Vagina (tissue), 2 donors: ENCODE data around the gene NPC1. TPM values are rescaled to one million over a fixed set of nuclear protein-coding genes. Genes with fewer than 3 reads are reported as not detected.

Experiments
- DNase-seq, 2 donors: peaks; one replicate each; pipeline ENCODE4 v3.0.0-alpha.2; 2017; ENCODE audit errors: extremely low spot score in 2 of 2
- H3K27ac ChIP-seq: fragments of 200-600 bp; sonication (generic); one replicate; pipeline ENCODE4 v1.5.1; 2019
- H3K27me3 ChIP-seq: fragments of 200-600 bp; sonication (generic); one replicate; pipeline ENCODE4 v1.5.1; 2019
- H3K36me3 ChIP-seq, 2 donors: fragments of 200-600 bp; sonication (generic); one replicate each; pipeline ENCODE4 v1.5.1; 2017 to 2019
- H3K4me1 ChIP-seq: fragments of 200-600 bp; sonication (generic); one replicate; pipeline ENCODE4 v1.5.1; 2019
- H3K4me3 ChIP-seq, 2 donors: fragments of 200-600 bp; sonication (generic); 1 replicate in 1 of 2; 2 replicates in 1 of 2; pipeline ENCODE4 v1.5.1; 2016 to 2019
- H3K9me3 ChIP-seq: fragments of 200-600 bp; sonication (generic); one replicate; pipeline ENCODE4 v1.5.1; 2019
- POLR2A ChIP-seq, 2 donors: fragments of 450-650 bp; IDR thresholded peaks; one replicate each; pipeline ENCODE4 v1.6.1; 2017; ENCODE audit warnings: antibody characterized with exemption in 2 of 2, mild to moderate bottlenecking in 2 of 2, moderate library complexity in 2 of 2
- POLR2AphosphoS5 ChIP-seq, 2 donors: sonication (generic); formaldehyde crosslinking; IDR thresholded peaks; one replicate each; pipeline ENCODE4 v1.9.0; 2017; ENCODE audit warnings: antibody characterized with exemption in 2 of 2, mild to moderate bottlenecking in 2 of 2, low read depth in 1 of 2; ENCODE audit not compliant: insufficient read depth in 1 of 2
- intact Hi-C: fragments of 100-400 bp; cut with DNase I; formaldehyde crosslinking; loops from one replicate; pipeline ENCODE4 v1.15.1; 2023
- total RNA-seq: library from RNA; depleted of rRNA; stranded (reverse); fragments of >200 nt; gene quantifications from one replicate; pipeline ENCODE4 v1.2.3, GENCODE V29; 2016
- TF ChIP-seq, protein P1 (sequence below), 3 experiments: fragments of 450-650 bp in 2 of 3; fragments of 200-600 bp in 1 of 3; sonication (generic) in 1 of 3; IDR thresholded peaks; one replicate each; pipeline ENCODE4 v1.5.1; 2017 to 2019; ENCODE audit warnings: antibody characterized with exemption in 3 of 3, mild to moderate bottlenecking in 2 of 3, moderate library complexity in 2 of 3

Gene NPC1
- total RNA-seq, 1 donor from 2014 or later, result 89.9 TPM

- Histone ChIP-seq H3K4me3 (no peak overlapping the region), H3K4me1 (peaks cover 30% of the 10 kb centered on the region), H3K36me3 (peaks cover 0 to 6% of the 10 kb centered on the region in 2 donors), H3K9me3 (no peaks in the 10 kb centered on the region), H3K27me3 (no peaks in the 10 kb centered on the region), H3K27ac (no peak overlapping the region)
- intact Hi-C loops, result loop anchor here (5.0 kb wide), 1 partner anchor 86 kb away; the partner anchor contains the start of gene NPC1
- no peak for TF ChIP-seq POLR2A (IDR thresholded peaks at IDR 0.05)
- TF ChIP-seq POLR2AphosphoS5 (IDR thresholded peaks at IDR 0.05; ENCODE audit: insufficient read depth in 1 of 2, low read depth in 1 of 2), result no peak
- TF ChIP-seq, protein P1, sequence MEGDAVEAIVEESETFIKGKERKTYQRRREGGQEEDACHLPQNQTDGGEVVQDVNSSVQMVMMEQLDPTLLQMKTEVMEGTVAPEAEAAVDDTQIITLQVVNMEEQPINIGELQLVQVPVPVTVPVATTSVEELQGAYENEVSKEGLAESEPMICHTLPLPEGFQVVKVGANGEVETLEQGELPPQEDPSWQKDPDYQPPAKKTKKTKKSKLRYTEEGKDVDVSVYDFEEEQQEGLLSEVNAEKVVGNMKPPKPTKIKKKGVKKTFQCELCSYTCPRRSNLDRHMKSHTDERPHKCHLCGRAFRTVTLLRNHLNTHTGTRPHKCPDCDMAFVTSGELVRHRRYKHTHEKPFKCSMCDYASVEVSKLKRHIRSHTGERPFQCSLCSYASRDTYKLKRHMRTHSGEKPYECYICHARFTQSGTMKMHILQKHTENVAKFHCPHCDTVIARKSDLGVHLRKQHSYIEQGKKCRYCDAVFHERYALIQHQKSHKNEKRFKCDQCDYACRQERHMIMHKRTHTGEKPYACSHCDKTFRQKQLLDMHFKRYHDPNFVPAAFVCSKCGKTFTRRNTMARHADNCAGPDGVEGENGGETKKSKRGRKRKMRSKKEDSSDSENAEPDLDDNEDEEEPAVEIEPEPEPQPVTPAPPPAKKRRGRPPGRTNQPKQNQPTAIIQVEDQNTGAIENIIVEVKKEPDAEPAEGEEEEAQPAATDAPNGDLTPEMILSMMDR (IDR thresholded peaks at IDR 0.05), result no peak
- DNase-seq, result no peak
These were observed 84.7 kb downstream of the NPC1 start for GRCh38 chr18:23501626-23502025.

- no peak for DNase-seq
- H3K9me3 ChIP-seq, result no peaks in the 10 kb centered on the region
- TF ChIP-seq POLR2A (IDR thresholded peaks at IDR 0.05) (no peak), POLR2AphosphoS5 (IDR thresholded peaks at IDR 0.05; ENCODE audit: insufficient read depth in 1 of 2, low read depth in 1 of 2) (no peak)
- TF ChIP-seq, protein P1 (IDR thresholded peaks at IDR 0.05), result no peak
- peaks cover 15% of the 10 kb centered on the region for H3K4me1 ChIP-seq
- no peak overlapping the region for H3K27ac ChIP-seq
- no peak overlapping the region for H3K4me3 ChIP-seq
- H3K27me3 ChIP-seq, result no peaks in the 10 kb centered on the region
- H3K36me3 ChIP-seq, result no peaks in the 10 kb centered on the region
- intact Hi-C loops, result no loop called here
These were observed 87.0 kb downstream of the NPC1 start for GRCh38 chr18:23499291-23499781.

GRCh38 chr18:23498877-23499276 is 87.4 kb downstream of the NPC1 start:
- TF ChIP-seq POLR2AphosphoS5 (IDR thresholded peaks at IDR 0.05; ENCODE audit: insufficient read depth in 1 of 2, low read depth in 1 of 2), result no peak
- TF ChIP-seq, protein P1 (IDR thresholded peaks at IDR 0.05), result peak in 2 of 3 experiments; percentile 47 to 65
- Histone ChIP-seq H3K27ac (no peak overlapping the region), H3K36me3 (no peaks in the 10 kb centered on the region), H3K4me3 (no peak overlapping the region), H3K27me3 (no peaks in the 10 kb centered on the region), H3K9me3 (no peaks in the 10 kb centered on the region), H3K4me1 (peaks cover 10% of the 10 kb centered on the region)
- DNase-seq, result no peak
- intact Hi-C loops, result no loop called here

- no peak for DNase-seq
These were observed 88.2 kb downstream of the NPC1 start for GRCh38 chr18:23498117-23498516.

More at GRCh38 chr18:23498117-23498516, 88.2 kb downstream of the NPC1 start:
- Histone ChIP-seq H3K27ac (no peak overlapping the region), H3K4me1 (peaks cover 9% of the 10 kb centered on the region), H3K36me3 (no peaks in the 10 kb centered on the region), H3K27me3 (no peaks in the 10 kb centered on the region), H3K9me3 (no peaks in the 10 kb centered on the region), H3K4me3 (no peak overlapping the region)
- TF ChIP-seq POLR2A (IDR thresholded peaks at IDR 0.05) (no peak), POLR2AphosphoS5 (IDR thresholded peaks at IDR 0.05; ENCODE audit: insufficient read depth in 1 of 2, low read depth in 1 of 2) (no peak)
- TF ChIP-seq, protein P1 (IDR thresholded peaks at IDR 0.05), result no peak
- intact Hi-C loops, result no loop called here
